ENCODE results near the gene CDKAL1.

Gene CDKAL1

GRCh38 chr6:20700375-20700774 is 166.1 kb downstream of the CDKAL1 start:
- no peak for TF ChIP-seq CTCF (IDR thresholded peaks at IDR 0.05)
- Histone ChIP-seq H3K4me3 (no peak overlapping the region), H3K27ac (no peak overlapping the region)
- DNase-seq (ENCODE audit: low spot score), result no peak

GRCh38 chr6:20702366-20702765 is 168.1 kb downstream of the CDKAL1 start:
- Histone ChIP-seq H3K27ac (no peak overlapping the region), H3K4me3 (no peak overlapping the region)
- TF ChIP-seq CTCF (IDR thresholded peaks at IDR 0.05), result no peak
- DNase-seq (ENCODE audit: low spot score), result no peak

GRCh38 chr6:20703049-20703448 is 168.8 kb downstream of the CDKAL1 start:
- no peak overlapping the region for H3K4me3 ChIP-seq
- no peak for TF ChIP-seq CTCF (IDR thresholded peaks at IDR 0.05)
- no peak for DNase-seq (ENCODE audit: low spot score)
- H3K27ac ChIP-seq, result no peak overlapping the region

- DNase-seq (ENCODE audit: low spot score), result no peak
- Histone ChIP-seq H3K4me3 (no peak overlapping the region), H3K27ac (no peak overlapping the region)
- no peak for TF ChIP-seq CTCF (IDR thresholded peaks at IDR 0.05)
Observed at GRCh38 chr6:20704325-20705025, 170.2 kb downstream of the CDKAL1 start.

GRCh38 chr6:20705741-20706140 is 171.5 kb downstream of the CDKAL1 start:
- TF ChIP-seq CTCF (IDR thresholded peaks at IDR 0.05), result no peak
- no peak overlapping the region for H3K27ac ChIP-seq
- no peak for DNase-seq (ENCODE audit: low spot score)
- H3K4me3 ChIP-seq, result no peak overlapping the region

GRCh38 chr6:20706238-20706938 is 172.1 kb downstream of the CDKAL1 start:
- TF ChIP-seq CTCF (IDR thresholded peaks at IDR 0.05), result no peak
- H3K4me3 ChIP-seq, result no peak overlapping the region
- DNase-seq (ENCODE audit: low spot score), result no peak
- no peak overlapping the region for H3K27ac ChIP-seq

GRCh38 chr6:20706939-20707485 is 172.8 kb downstream of the CDKAL1 start:
- Histone ChIP-seq H3K27ac (no peak overlapping the region), H3K4me3 (no peak overlapping the region)
- TF ChIP-seq CTCF (IDR thresholded peaks at IDR 0.05), result no peak
- DNase-seq (ENCODE audit: low spot score), result no peak

All from coronary artery (tissue), 2 donors.